ENCODE data around the gene BAZ1B.
"Not testable (repeated sequence)": the region's sequence is repeated elsewhere in the genome, so short reads cannot be mapped to it uniquely, and the experiment has no call there.

The BAZ1B gene

GRCh38 chr7:73418113-73418703 is 103.9 kb downstream of the BAZ1B start:
- DNase-seq (ENCODE audit: insufficient read length, low spot score) (no peak), FAIRE-seq (no peak)
- TF ChIP-seq CTCF (IDR thresholded peaks at IDR 0.05; ENCODE audit: insufficient read depth, missing control alignments): no peak

GRCh38 chr7:73410541-73411131 is 111.5 kb downstream of the BAZ1B start:
- not testable (repeated sequence) for DNase-seq (ENCODE audit: insufficient read length, low spot score); FAIRE-seq

- FAIRE-seq: not testable (repeated sequence)
Measured at GRCh38 chr7:73404860-73405259, 117.2 kb downstream of the BAZ1B start.

GRCh38 chr7:73399185-73400050 is 122.7 kb downstream of the BAZ1B start:
- not testable (repeated sequence) for DNase-seq (ENCODE audit: insufficient read length, low spot score); FAIRE-seq

More at GRCh38 chr7:73404860-73405259, 117.2 kb downstream of the BAZ1B start:
- DNase-seq (ENCODE audit: insufficient read length, low spot score): not testable (repeated sequence)

GRCh38 chr7:73397521-73398281 is 124.4 kb downstream of the BAZ1B start:
- FAIRE-seq (no peak), DNase-seq (ENCODE audit: insufficient read length, low spot score) (no peak)
- TF ChIP-seq CTCF (IDR thresholded peaks at IDR 0.05; ENCODE audit: insufficient read depth, missing control alignments): no peak

- DNase-seq (ENCODE audit: insufficient read length, low spot score): no peak
- TF ChIP-seq CTCF (IDR thresholded peaks at IDR 0.05; ENCODE audit: insufficient read depth, missing control alignments): no peak
- FAIRE-seq: no peak
Measured at GRCh38 chr7:73395538-73396503, 126.3 kb downstream of the BAZ1B start.

GRCh38 chr7:73394422-73394821 is 127.7 kb downstream of the BAZ1B start:
- DNase-seq (ENCODE audit: insufficient read length, low spot score) (no peak), FAIRE-seq (no peak)
- TF ChIP-seq CTCF (IDR thresholded peaks at IDR 0.05; ENCODE audit: insufficient read depth, missing control alignments): no peak

- TF ChIP-seq CTCF (IDR thresholded peaks at IDR 0.05; ENCODE audit: insufficient read depth, missing control alignments): no peak
- DNase-seq (ENCODE audit: insufficient read length, low spot score) (no peak), FAIRE-seq (no peak)
Measured at GRCh38 chr7:73391396-73391795, 130.7 kb downstream of the BAZ1B start.

Data from D721Med (cell line).